NT2/D1 (cell line): Measurements from ENCODE around the gene OSGEP.

Experiments
- SUZ12 ChIP-seq: IDR thresholded peaks from 2 replicates; pipeline ENCODE4 v1.6.1; 2011; ENCODE audit not compliant: insufficient read length, insufficient read depth; ENCODE audit errors: extremely low read depth
- ZNF274 ChIP-seq: IDR thresholded peaks from 2 replicates; pipeline ENCODE4 v1.6.1; 2011; ENCODE audit warnings: mild to moderate bottlenecking, low read depth, low read length

DNA sequence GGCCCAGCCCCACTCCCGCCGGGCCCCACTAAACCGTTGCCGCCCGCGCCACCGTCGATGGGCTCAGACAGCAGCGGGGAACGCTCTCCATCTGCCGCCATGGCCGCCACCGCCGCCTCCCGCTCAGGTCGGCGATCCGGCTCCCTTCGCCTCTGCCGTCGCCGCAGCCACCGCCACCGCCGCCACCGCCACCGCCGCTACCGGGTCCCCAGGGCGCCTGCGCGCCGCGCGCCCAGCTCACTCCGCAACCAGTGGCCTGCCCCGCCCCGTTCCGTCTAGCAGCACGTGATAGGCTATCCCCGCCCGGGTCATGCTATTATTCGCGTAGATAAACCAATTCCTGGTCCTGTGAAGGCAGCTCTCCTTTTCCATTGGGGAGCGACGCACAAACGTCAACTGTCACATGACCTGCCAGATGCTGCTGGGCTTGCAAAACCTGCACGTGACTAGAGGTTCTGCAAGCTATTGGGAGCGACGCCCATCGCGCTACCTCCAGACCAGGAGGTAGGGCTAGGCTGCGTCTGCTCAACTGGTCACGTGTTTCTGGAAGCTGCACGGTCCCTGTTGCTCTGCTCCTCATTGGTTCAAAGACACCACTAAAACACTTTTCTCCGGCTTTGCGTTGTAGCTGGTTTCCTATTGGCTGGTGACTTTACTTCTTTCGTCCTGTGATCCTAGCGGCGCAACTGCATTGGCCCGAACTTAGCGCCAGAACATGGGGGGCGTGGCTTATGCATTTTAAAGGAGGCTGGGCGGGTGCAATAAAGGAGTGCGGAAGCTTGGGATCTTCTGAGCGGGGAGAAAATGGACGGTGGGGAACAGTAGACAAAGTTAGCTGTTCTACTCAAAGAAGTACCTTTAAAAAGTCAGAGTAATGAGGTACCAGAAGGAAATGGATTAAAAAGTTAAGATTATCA lies 6.9 kb upstream of the OSGEP start, which contains the start of gene PIP4P1:
- TF ChIP-seq ZNF274: no peak
- TF ChIP-seq SUZ12: no peak
